ENCODE results near the gene UNC5C. TPM values are rescaled to one million over a fixed set of nuclear protein-coding genes. Genes with fewer than 3 reads are reported as not detected.

The UNC5C gene
- total RNA-seq, 1 donor from 2014 or later, result 0.70 TPM

GRCh38 chr4:95263960-95264359 is 284.8 kb downstream of the UNC5C start:
- no peak overlapping the region for H3K27ac Mint-ChIP-seq (ENCODE audit: unreplicated experiment)
- no peak for TF ChIP-seq CTCF (IDR thresholded peaks at IDR 0.05)
- H3K4me1 Mint-ChIP-seq (ENCODE audit: unreplicated experiment), result peaks cover 23% of the 10 kb centered on the region
- no peaks in the 10 kb centered on the region for H3K36me3 Mint-ChIP-seq (ENCODE audit: unreplicated experiment)
- no peaks in the 10 kb centered on the region for H3K27me3 Mint-ChIP-seq (ENCODE audit: unreplicated experiment)
- no peak overlapping the region for H3K4me3 Mint-ChIP-seq (ENCODE audit: unreplicated experiment)
- no peaks in the 10 kb centered on the region for H3K9me3 Mint-ChIP-seq (ENCODE audit: unreplicated experiment)
- DNase-seq (ENCODE audit: extremely low spot score, unreplicated experiment), result no peak

DNA sequence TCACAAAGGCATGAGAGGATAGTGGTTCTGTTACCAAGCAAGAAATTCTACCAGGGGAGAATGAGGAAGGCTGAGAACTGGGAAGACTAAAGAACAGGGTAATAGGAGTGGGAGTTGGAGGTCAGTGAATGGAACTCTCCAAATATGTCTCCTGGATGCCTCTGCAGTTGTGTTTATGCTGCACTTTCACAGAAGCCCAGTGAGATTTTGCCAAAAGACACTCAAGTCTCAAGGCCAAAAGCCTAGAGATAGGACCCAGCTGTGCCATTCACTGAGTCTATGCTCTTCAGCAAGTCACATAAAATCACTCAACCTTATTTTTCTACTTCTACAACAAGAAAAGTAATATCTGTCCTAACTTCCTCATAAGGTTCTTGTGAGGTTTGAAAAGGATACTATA is 285.4 kb downstream of the UNC5C start:
- no peak overlapping the region for H3K4me3 Mint-ChIP-seq (ENCODE audit: unreplicated experiment)
- H3K27ac Mint-ChIP-seq (ENCODE audit: unreplicated experiment), result no peak overlapping the region
- no peaks in the 10 kb centered on the region for H3K27me3 Mint-ChIP-seq (ENCODE audit: unreplicated experiment)
- no peak for DNase-seq (ENCODE audit: extremely low spot score, unreplicated experiment)
- no peaks in the 10 kb centered on the region for H3K36me3 Mint-ChIP-seq (ENCODE audit: unreplicated experiment)
- no peaks in the 10 kb centered on the region for H3K9me3 Mint-ChIP-seq (ENCODE audit: unreplicated experiment)
- H3K4me1 Mint-ChIP-seq (ENCODE audit: unreplicated experiment), result peaks cover 17% of the 10 kb centered on the region
- TF ChIP-seq CTCF (IDR thresholded peaks at IDR 0.05), result no peak

DNA sequence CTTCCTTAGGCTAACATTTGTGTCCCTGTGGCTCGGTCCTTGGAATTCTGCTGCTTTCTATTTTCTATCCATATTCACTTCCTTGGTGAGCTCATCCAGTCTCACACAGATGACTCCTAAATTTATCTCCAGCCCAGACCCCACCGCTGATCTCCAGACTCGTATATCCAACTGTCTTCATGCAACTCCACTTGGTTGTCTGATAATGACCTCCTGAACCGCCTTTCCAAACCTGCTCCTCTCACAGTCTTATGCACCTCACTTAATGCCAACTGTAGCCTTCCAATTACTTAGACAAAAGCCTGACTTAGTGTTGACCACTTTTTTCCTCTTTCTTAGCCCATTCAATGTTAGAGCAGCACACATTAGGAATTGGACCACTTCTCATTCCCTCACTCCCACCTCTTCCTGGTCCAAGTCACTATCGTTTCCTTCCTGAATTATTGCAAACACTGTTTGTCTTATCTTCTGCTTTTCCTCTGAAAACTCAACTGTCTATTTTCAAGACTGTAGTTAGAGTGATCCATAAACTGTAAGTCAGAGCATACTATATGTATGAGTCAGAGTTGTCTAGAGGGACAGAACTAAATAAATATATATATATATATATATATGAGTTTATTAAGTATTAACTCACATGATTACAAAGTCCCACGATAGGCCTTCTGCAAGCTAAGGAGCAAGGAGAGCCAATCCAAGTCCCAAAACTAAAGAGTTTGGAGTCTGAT is 292.5 kb downstream of the UNC5C start:
- no peak for TF ChIP-seq CTCF (IDR thresholded peaks at IDR 0.05)
- Mint-ChIP-seq H3K27me3 (ENCODE audit: unreplicated experiment) (no peaks in the 10 kb centered on the region), H3K36me3 (ENCODE audit: unreplicated experiment) (no peaks in the 10 kb centered on the region), H3K9me3 (ENCODE audit: unreplicated experiment) (no peaks in the 10 kb centered on the region), H3K4me3 (ENCODE audit: unreplicated experiment) (no peak overlapping the region), H3K4me1 (ENCODE audit: unreplicated experiment) (no peaks in the 10 kb centered on the region), H3K27ac (ENCODE audit: unreplicated experiment) (no peak overlapping the region)
- no peak for DNase-seq (ENCODE audit: extremely low spot score, unreplicated experiment)

- Mint-ChIP-seq H3K27me3 (ENCODE audit: unreplicated experiment) (no peaks in the 10 kb centered on the region), H3K9me3 (ENCODE audit: unreplicated experiment) (no peaks in the 10 kb centered on the region), H3K4me3 (ENCODE audit: unreplicated experiment) (no peak overlapping the region), H3K27ac (ENCODE audit: unreplicated experiment) (no peak overlapping the region), H3K4me1 (ENCODE audit: unreplicated experiment) (peaks cover 4% of the 10 kb centered on the region), H3K36me3 (ENCODE audit: unreplicated experiment) (no peaks in the 10 kb centered on the region)
- no peak for TF ChIP-seq CTCF (IDR thresholded peaks at IDR 0.05)
- DNase-seq (ENCODE audit: extremely low spot score, unreplicated experiment), result no peak
Observed at GRCh38 chr4:95255396-95256107, 293.2 kb downstream of the UNC5C start.

DNA sequence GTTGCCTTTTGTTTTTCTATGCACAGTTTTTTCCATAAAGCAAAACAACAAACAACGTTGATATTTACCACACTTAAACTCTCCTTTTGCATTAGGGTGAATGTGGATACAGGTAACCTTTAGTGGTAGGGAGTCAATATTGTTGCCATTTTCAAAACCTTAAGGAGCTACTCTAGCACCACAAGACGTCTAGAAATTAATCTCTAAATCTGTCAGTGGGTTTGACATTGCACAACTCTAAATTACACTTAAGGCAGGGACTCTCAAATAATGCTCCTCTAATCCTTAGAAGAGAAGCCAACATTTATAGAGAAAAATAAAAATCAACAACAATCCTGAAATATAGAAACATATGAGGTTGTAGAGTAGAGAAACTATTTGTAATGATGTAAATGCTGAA is 297.2 kb downstream of the UNC5C start:
- no peaks in the 10 kb centered on the region for H3K9me3 Mint-ChIP-seq (ENCODE audit: unreplicated experiment)
- H3K4me3 Mint-ChIP-seq (ENCODE audit: unreplicated experiment), result no peak overlapping the region
- H3K4me1 Mint-ChIP-seq (ENCODE audit: unreplicated experiment), result peaks cover 6% of the 10 kb centered on the region
- no peak for TF ChIP-seq CTCF (IDR thresholded peaks at IDR 0.05)
- H3K36me3 Mint-ChIP-seq (ENCODE audit: unreplicated experiment), result no peaks in the 10 kb centered on the region
- no peak overlapping the region for H3K27ac Mint-ChIP-seq (ENCODE audit: unreplicated experiment)
- no peaks in the 10 kb centered on the region for H3K27me3 Mint-ChIP-seq (ENCODE audit: unreplicated experiment)
- no peak for DNase-seq (ENCODE audit: extremely low spot score, unreplicated experiment)

All from osteocyte (in vitro differentiated cells).